ENCODE data around the gene HMX2.

Gene HMX2

GRCh38 chr10:123139521-123140163 is 8.3 kb upstream of the HMX2 start:
- no peak for DNase-seq

- no peak for DNase-seq
Measured at GRCh38 chr10:123140164-123140982, 7.6 kb upstream of the HMX2 start.

DNA sequence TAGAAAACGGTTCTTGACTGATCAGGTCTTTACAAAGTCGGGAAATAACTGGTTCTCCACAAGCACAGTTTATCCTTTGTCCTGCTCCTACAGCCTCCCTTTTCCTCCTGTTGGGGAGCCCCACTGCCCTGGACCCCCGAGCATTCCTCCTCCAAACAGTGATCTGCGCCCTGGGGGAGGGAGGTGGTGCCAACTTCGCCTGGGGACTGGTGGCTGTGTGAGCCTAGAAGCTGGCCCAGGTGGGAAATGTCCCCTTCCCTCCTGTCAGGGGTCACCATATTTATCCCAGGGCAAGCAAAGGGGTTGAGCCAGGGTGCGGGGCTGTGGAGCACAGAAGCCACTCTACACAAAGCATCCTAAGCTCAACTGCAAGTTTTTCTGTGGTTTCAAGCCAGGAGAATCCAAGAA is 6.9 kb upstream of the HMX2 start:
- DNase-seq: no peak

DNA sequence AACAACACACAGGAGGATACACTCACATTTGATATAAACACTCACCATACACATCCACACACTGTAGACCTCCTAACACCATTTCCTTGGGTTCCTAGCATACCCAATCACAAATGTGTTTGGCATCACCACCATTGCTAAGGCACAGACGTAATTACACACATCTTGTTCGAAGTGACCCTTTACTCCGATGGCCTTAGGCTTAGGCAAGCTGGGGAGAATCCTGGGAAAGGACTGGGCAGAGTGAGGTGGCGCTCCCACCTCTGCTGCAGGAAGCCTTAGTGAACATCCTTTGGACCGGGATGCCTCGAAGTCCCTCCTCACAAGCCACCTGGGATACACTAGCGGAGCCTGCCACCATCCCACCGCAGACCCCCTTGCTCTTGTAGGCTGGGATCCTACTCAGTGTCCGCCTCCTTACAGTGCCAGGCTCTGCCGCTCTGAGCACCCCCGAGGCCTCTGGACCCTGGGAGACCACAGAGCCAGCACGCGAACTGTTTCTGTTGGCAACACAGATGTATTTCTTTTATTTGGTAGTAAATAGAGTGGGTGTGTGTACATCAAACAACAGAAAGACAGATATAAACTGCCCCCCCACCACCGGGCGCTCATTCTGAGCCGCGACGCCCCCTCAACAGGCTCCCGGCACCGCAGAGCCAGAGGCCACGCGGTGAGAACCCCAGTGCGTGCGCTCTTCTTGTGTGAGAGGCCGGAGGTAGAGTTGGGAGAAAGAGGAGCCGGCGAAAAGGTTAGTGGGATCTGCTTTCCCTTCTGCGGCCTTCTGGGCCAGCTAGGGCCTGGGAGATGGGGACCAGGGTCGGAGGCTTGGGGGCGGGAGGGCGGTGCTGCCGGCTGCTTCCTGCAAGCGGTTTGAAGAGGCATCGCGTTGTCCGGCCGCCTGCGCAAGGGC is 5.9 kb upstream of the HMX2 start:
- no peak for DNase-seq

DNA sequence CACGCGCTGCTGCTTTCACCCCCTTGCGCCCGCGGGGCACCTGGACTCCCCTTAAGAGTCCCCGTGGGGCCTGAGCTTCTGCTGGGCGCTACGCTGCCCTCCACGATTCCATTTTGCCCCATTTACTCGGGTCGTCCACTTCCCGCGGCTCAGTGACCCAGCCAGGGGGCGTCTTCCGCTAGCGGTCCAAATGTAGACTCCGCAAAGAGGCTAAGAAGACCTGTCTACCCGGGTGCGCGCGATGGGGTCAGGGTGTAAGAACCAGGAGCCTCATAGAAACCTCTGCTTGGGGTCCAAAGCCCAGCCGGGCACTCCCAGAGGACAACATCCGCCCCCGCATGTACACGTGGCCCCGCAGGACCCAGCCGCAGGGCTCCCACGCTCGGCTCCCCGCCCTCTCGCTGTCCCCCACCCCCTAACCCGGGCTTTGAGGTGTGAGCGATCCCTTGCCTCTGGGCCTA is 5.2 kb upstream of the HMX2 start:
- no peak for DNase-seq

GRCh38 chr10:123143162-123143824 is 4.6 kb upstream of the HMX2 start:
- no peak for DNase-seq

DNA sequence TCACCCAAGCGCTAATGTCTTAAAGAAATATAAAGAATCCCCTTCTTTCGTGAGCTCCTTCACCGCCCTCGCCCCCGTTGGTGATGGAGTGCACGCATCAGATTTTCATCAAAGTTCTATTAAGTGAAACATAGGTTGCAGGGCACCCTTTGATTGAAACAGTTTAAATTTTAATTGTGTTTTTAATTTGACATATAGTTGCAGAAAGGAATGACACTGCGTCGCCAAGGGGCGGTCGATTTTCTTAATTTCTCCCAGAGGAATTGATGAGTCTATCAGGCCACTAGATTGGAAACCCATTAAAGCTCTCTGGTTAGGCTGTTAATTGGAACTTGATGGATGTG is 4.1 kb upstream of the HMX2 start:
- DNase-seq: no peak

DNA sequence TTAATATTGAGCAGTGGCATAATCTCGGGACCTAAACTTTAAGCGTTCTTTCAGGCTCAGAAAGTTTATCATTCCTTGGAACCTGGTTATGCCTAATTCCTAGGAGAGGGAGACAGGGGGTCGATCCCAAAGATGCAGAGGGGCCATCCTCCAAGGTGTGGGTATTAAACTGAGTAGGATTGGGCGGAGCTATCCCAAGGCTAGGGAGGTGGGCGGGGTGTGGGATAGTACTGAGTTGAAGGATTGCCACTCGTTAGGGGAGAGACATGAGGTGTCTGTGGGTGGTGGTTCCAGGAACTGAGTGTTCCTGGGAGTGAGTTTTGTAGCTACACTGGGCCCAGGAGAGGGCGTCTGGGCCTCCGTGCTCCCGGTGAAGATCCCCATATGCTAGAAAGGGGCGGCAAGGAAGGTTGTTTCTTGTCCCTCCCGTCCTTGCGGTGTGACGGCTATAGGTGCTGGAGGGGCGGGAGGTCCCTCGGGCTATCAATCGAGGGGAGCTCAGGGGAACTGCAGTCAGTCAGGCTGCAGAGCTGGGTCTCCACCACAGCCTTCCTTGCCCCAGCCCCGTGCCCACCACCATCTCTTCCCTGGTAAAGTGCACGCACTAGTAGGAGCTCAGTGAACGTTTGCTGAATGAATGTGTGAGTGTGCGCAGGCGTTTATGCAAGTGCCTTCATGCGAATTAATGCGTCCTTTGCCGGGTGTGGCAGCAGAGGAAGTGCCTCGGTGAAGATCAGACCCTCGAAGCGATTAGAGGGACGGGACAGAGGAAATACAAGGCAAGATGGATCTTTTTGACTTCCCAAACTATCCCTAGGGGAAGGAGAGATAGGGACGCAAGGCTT is 3.0 kb upstream of the HMX2 start:
- DNase-seq: no peak

- DNase-seq: no peak
Measured at GRCh38 chr10:123145542-123146012, 2.4 kb upstream of the HMX2 start.

GRCh38 chr10:123146013-123146893 is 1.7 kb upstream of the HMX2 start:
- no peak for DNase-seq

- DNase-seq: no peak
Measured at GRCh38 chr10:123146894-123147634, 872 bp upstream of the HMX2 start.

- DNase-seq: no peak
Measured at GRCh38 chr10:123148414-123149161, 652 bp downstream of the HMX2 start.

GRCh38 chr10:123149162-123149567 is 1.2 kb downstream of the HMX2 start:
- no peak for DNase-seq

- DNase-seq: no peak
Measured at GRCh38 chr10:123149568-123150270, 1.8 kb downstream of the HMX2 start.

DNA sequence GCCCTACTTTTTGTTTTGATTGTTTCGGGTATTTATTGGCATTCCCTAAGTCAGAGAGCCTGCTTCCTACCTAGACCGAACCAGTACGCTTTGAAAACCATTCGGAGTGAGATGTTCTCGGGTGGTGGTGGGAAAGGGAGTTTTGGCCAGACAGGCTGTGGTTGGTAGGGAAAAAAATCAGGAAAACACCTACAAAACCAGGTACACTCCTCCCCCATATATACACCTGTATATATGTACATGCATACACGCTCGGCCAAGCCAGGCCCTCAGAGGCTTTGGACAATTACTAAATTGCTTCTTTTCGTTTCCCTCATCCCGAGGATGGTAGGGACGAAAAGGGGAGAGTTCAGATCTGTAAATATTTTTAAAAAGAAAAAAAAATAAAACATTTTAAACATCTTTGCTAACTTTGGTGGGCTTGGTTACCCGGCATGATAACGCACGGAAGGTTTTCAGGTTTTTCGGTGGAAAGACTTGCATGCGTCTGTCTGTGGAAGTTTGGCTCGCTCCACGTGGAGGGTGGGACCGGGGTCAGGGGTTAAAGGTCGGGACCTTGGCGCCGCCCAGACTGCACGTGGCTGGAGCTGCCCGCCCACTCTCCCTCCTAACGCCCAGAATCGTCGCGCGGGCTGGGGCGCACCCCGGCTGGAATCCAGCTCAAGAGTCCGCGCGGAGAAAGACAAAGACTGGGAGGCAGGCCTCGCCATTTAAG is 2.5 kb downstream of the HMX2 start:
- DNase-seq: no peak

DNA sequence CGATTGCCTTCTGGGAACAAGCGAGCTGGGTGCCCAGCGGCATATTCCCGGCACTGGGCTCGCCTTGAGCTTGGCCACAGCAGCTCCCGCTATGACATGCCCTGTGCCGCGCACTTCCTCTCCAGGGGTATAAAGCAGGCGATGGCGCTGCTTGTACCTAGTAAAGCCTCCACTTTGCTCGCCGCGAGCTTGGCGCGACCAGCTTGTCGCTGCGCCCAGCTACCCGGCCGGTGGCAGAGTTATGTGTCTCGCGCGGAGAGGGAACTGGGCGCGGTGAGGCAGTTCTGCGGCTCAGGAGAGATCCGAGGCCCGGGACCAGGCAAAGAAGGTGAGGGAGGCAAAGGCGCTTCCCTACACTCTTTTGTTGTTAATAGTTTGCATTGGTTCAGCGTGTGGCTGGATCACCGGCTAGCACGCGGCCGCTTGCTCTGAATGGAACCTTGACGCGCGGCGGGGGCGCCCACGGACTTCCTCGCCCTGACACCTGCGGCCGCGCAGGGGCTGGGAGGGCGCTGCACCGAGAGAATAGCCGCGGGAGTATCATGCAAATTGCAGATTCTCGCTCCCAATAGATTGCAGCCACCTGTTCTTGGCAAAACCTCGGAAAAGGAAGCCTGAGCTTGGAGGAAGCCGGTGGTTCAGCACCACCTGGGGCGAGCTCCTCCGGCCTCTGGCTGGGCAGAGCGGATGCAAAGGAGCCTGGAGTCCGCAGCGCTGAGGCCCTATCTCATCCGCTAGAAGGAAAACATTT is 3.2 kb downstream of the HMX2 start:
- no peak for DNase-seq

DNA sequence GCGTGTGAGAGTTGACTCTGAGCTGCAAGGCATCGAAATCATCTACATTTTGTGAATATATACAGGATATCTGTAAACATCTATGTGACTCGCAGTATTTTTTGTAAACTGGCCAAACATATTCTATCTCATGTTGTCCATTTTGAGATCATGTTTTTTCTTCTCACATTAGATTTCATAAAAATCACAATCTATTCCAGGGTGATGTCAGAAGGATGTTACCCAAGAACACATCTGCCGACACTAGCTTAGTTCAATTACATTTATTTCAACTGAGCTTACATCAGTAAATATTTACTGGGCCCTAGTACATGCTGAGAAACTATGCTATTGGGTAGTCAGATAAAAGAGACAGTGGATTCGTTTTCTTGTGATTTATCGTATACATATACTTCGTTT is 3.8 kb downstream of the HMX2 start:
- no peak for DNase-seq
